ENCODE measurements around the gene SLC35F4. TPM values are rescaled to one million over a fixed set of nuclear protein-coding genes. Genes with fewer than 3 reads are reported as not detected.

The SLC35F4 gene
- total RNA-seq, 1 donor from 2014 or later: 0.37 TPM

DNA sequence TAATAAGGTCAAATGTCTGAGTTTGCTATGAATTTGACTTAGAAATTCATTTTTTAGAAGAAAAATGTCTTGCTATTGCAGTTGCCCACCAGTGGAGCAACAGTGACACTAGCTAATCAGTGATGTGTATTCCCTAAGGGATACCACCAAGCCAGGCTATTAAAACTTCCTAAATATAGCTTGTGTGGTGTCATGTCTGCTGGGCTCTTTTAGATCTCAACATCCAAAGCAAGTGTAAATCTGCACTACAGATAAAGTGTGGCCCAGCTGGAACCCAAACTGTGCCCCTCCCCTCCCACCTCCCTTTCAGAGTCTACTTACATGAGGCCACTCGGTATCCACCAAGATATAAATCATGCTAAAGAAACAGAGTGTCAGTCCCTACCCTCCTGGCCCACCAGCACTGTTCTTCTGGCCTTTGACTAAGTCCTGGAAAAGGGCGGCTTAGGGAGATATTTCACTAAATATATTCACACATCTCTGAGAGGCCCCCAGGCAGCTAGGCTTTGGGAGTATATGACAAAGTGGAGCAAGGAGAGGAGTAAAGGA is 53.8 kb downstream of the SLC35F4 start:
- H3K4me3 Mint-ChIP-seq: no peak overlapping the region

GRCh38 chr14:57809808-57810207 is 56.1 kb downstream of the SLC35F4 start:
- H3K27ac Mint-ChIP-seq (ENCODE audit: unreplicated experiment): no peak overlapping the region
- TF ChIP-seq CTCF (conservative IDR thresholded peaks at IDR 0.05): no peak
- no peaks in the 10 kb centered on the region for H3K36me3 Mint-ChIP-seq (ENCODE audit: low read depth)
- H3K4me3 Mint-ChIP-seq: no peak overlapping the region
- no peak for DNase-seq (ENCODE audit: low read depth, low spot score)
- no peaks in the 10 kb centered on the region for H3K9me3 Mint-ChIP-seq
- peaks cover 6% of the 10 kb centered on the region for H3K27me3 Mint-ChIP-seq (ENCODE audit: low read depth)
- no peaks in the 10 kb centered on the region for H3K4me1 Mint-ChIP-seq

More for the DNA sequence above, 53.8 kb downstream of the SLC35F4 start:
- no peak for TF ChIP-seq CTCF (conservative IDR thresholded peaks at IDR 0.05)
- DNase-seq (ENCODE audit: low read depth, low spot score): no peak
- Mint-ChIP-seq H3K4me1 (peaks cover 4% of the 10 kb centered on the region), H3K27me3 (ENCODE audit: low read depth) (no peaks in the 10 kb centered on the region), H3K27ac (ENCODE audit: unreplicated experiment) (no peak overlapping the region), H3K36me3 (ENCODE audit: low read depth) (no peaks in the 10 kb centered on the region), H3K9me3 (no peaks in the 10 kb centered on the region)

GRCh38 chr14:57797160-57797559 is 68.7 kb downstream of the SLC35F4 start:
- no peaks in the 10 kb centered on the region for H3K9me3 Mint-ChIP-seq
- no peaks in the 10 kb centered on the region for H3K36me3 Mint-ChIP-seq (ENCODE audit: low read depth)
- H3K4me1 Mint-ChIP-seq: no peaks in the 10 kb centered on the region
- TF ChIP-seq CTCF (conservative IDR thresholded peaks at IDR 0.05): no peak
- H3K27ac Mint-ChIP-seq (ENCODE audit: unreplicated experiment): no peak overlapping the region
- H3K4me3 Mint-ChIP-seq: no peak overlapping the region
- DNase-seq (ENCODE audit: low read depth, low spot score): no peak
- peaks cover 18% of the 10 kb centered on the region for H3K27me3 Mint-ChIP-seq (ENCODE audit: low read depth)

GRCh38 chr14:57796556-57796955 is 69.3 kb downstream of the SLC35F4 start:
- H3K4me3 Mint-ChIP-seq: no peak overlapping the region
- no peaks in the 10 kb centered on the region for H3K9me3 Mint-ChIP-seq
- no peaks in the 10 kb centered on the region for H3K36me3 Mint-ChIP-seq (ENCODE audit: low read depth)
- peaks cover 14% of the 10 kb centered on the region for H3K27me3 Mint-ChIP-seq (ENCODE audit: low read depth)
- H3K4me1 Mint-ChIP-seq: no peaks in the 10 kb centered on the region
- no peak for DNase-seq (ENCODE audit: low read depth, low spot score)
- H3K27ac Mint-ChIP-seq (ENCODE audit: unreplicated experiment): no peak overlapping the region
- TF ChIP-seq CTCF (conservative IDR thresholded peaks at IDR 0.05): no peak

GRCh38 chr14:57785058-57785457 is 80.8 kb downstream of the SLC35F4 start:
- Mint-ChIP-seq H3K4me3 (no peak overlapping the region), H3K4me1 (no peaks in the 10 kb centered on the region), H3K9me3 (peaks cover 14% of the 10 kb centered on the region), H3K27ac (ENCODE audit: unreplicated experiment) (no peak overlapping the region), H3K36me3 (ENCODE audit: low read depth) (peaks cover 5% of the 10 kb centered on the region), H3K27me3 (ENCODE audit: low read depth) (peaks cover 5% of the 10 kb centered on the region)
- DNase-seq (ENCODE audit: low read depth, low spot score): no peak
- TF ChIP-seq CTCF (conservative IDR thresholded peaks at IDR 0.05): no peak

Measured in neural crest cell (in vitro differentiated cells).